Naive thymus-derived CD4-positive, alpha-beta T cell (primary cell): ENCODE results near the gene APOD. TPM values are rescaled to one million over a fixed set of nuclear protein-coding genes. Genes with fewer than 3 reads are reported as not detected.
A peak's percentile ranks its signal among the peaks of the same experiment; 100 is the strongest.

Experiments
- ATAC-seq: fragments of 150-1000 bp; cut with Tn5 transposase; 2 replicates; pipeline ENCODE4 v1.10.0; 2021; ENCODE audit warnings: mild to moderate bottlenecking, moderate library complexity
- CTCF ChIA-PET: fragments of 350-600 bp; sonication (Branson Sonifier 250); formaldehyde crosslinking; loops from one replicate; lab custom pipeline; 2021; ENCODE audit warnings: antibody characterized with exemption; lab: Charles Lee
- POLR2A ChIA-PET: fragments of 350-600 bp; sonication (Branson Sonifier 250); formaldehyde crosslinking; loops from one replicate; lab custom pipeline; 2021; ENCODE audit warnings: antibody characterized with exemption, inconsistent platforms; lab: Charles Lee
- DNase-seq, 9 donors: peaks; one replicate each; pipeline versions ENCODE4 v3.0.0 to v3.0.0-alpha.2; 2020 to 2022; ENCODE audit warnings: mixed read lengths in 1 of 9
- H3K27ac ChIP-seq: one replicate; pipeline ENCODE4 v1.7.0; 2013; ENCODE audit warnings: mild to moderate bottlenecking, low read depth, low read length, moderate library complexity
- H3K27me3 ChIP-seq, 2 donors: one replicate each; pipeline ENCODE4 v1.7.0; 2013; ENCODE audit warnings: low read length in 2 of 2, mild to moderate bottlenecking in 2 of 2, moderate library complexity in 2 of 2; ENCODE audit not compliant: control insufficient read depth in 2 of 2, insufficient read depth in 2 of 2
- H3K36me3 ChIP-seq, 3 experiments: 1 replicate in 2 of 3; 2 replicates in 1 of 3; pipeline ENCODE4 v1.7.0; 2013; ENCODE audit warnings: low read length in 3 of 3, mild to moderate bottlenecking in 3 of 3, moderate library complexity in 1 of 3; ENCODE audit not compliant: insufficient read depth in 3 of 3, control insufficient read depth in 2 of 3
- H3K4me1 ChIP-seq, 2 donors: one replicate each; pipeline ENCODE4 v1.7.0; 2013; ENCODE audit warnings: low read length in 2 of 2, mild to moderate bottlenecking in 2 of 2, moderate library complexity in 1 of 2; ENCODE audit not compliant: control insufficient read depth in 2 of 2, insufficient read depth in 2 of 2
- H3K4me3 ChIP-seq: 2 replicates; pipeline ENCODE4 v1.7.0; 2013; ENCODE audit warnings: mild to moderate bottlenecking, low read length
- H3K9me3 ChIP-seq, 3 experiments: 1 replicate in 2 of 3; 2 replicates in 1 of 3; pipeline ENCODE4 v1.7.0; 2013; ENCODE audit warnings: low read length in 3 of 3; ENCODE audit not compliant: control insufficient read depth in 2 of 3
- H3K27ac Mint-ChIP-seq, 9 donors: one replicate each; pipeline ENCODE4 v1.8.0; 2020 to 2022; ENCODE audit warnings: mixed read lengths in 9 of 9, mild to moderate bottlenecking in 8 of 9, moderate library complexity in 5 of 9, inconsistent platforms in 2 of 9
- H3K27me3 Mint-ChIP-seq, 5 donors: one replicate each; pipeline ENCODE4 v1.8.0; 2021 to 2022; ENCODE audit warnings: mixed read lengths in 5 of 5, mild to moderate bottlenecking in 1 of 5
- H3K36me3 Mint-ChIP-seq, 5 donors: one replicate each; pipeline ENCODE4 v1.8.0; 2020 to 2022; ENCODE audit warnings: mixed read lengths in 5 of 5, mild to moderate bottlenecking in 3 of 5, inconsistent platforms in 1 of 5
- H3K4me1 Mint-ChIP-seq, 7 donors: one replicate each; pipeline ENCODE4 v1.8.0; 2020 to 2022; ENCODE audit warnings: mixed read lengths in 7 of 7, mild to moderate bottlenecking in 3 of 7, inconsistent platforms in 1 of 7
- H3K4me3 Mint-ChIP-seq, 10 donors: one replicate each; pipeline ENCODE4 v1.8.0; 2020 to 2022; ENCODE audit warnings: mild to moderate bottlenecking in 10 of 10, mixed read lengths in 10 of 10, moderate library complexity in 6 of 10, inconsistent platforms in 2 of 10
- H3K9me3 Mint-ChIP-seq, 11 donors: one replicate each; pipeline ENCODE4 v1.8.0; 2020 to 2022; ENCODE audit warnings: mixed read lengths in 11 of 11, mild to moderate bottlenecking in 4 of 11, inconsistent platforms in 1 of 11, moderate library complexity in 1 of 11
- intact Hi-C, 2 donors: fragments of 100-400 bp; cut with micrococcal nuclease; formaldehyde crosslinking; loops; one replicate each; pipeline ENCODE4 v1.15.1; 2023
- polyA plus RNA-seq, 2 donors: library from polyadenylated mRNA; unstranded; fragments of 300-500 nt; fragmentation: Illumina TruSeq; gene quantifications; one replicate each; pipeline ENCODE4 v1.2.3, GENCODE V29; 2021
- total RNA-seq, 6 experiments: library from RNA in 5 of 6; stranded (reverse) in 5 of 6; gene quantifications; 1 replicate in 5 of 6; 2 replicates in 1 of 6; pipeline ENCODE4 v1.2.3 and lab custom pipeline; 2021 to 2026

Gene APOD
- total and polyA plus RNA-seq, 7 experiments from 2014 or later, result 0.56 TPM; not detected in 6

GRCh38 chr3:195558602-195559001 lies 25.1 kb downstream of the APOD start:
- Mint-ChIP-seq H3K4me1 (peaks cover 20 to 45% (median 38%) of the 10 kb centered on the region in 7 donors), H3K27ac (peak overlapping the region in 8 of 9 donors; percentile 46 to 83 (median 68)), H3K27me3 (no peaks in the 10 kb centered on the region), H3K4me3 (peak overlapping the region in 1 of 10 donors; percentile 33), H3K9me3 (no peaks in the 10 kb centered on the region), H3K36me3 (no peaks in the 10 kb centered on the region)
- POLR2A ChIA-PET, result interaction anchor here (0.6 to 10.7 kb wide), 2 partner anchors 17 to 51 kb away, joined by 3 to 224 read pairs; partner anchors contain the start of gene PPP1R2
- Histone ChIP-seq H3K4me3 (no peak overlapping the region), H3K9me3 (no peaks in the 10 kb centered on the region), H3K36me3 (no peaks in the 10 kb centered on the region), H3K27ac (no peak overlapping the region), H3K27me3 (no peaks in the 10 kb centered on the region), H3K4me1 (peaks cover 0 to 37% of the 10 kb centered on the region in 2 donors)
- intact Hi-C loops, result loop anchor here (1.0 to 5.0 kb wide), 9 partner anchors 8 to 357 kb away; partner anchors contain the start of genes PPP1R2 (in 1 of the 2) and XXYLT1 (in 1 of the 2)
- CTCF ChIA-PET, result interaction anchor here (0.7 to 1.2 kb wide), 6 partner anchors 13 to 296 kb away, joined by 3 to 10 read pairs (median 4); partner anchors contain the start of gene XXYLT1
- DNase-seq, result peak in 7 of 9 donors; percentile 56 to 75 (median 67)
- ATAC-seq, result peak; percentile 72

- no peaks in the 10 kb centered on the region for H3K36me3 ChIP-seq
- no peak overlapping the region for H3K4me3 Mint-ChIP-seq
- no peak for DNase-seq
- no peak overlapping the region for H3K4me3 ChIP-seq
- H3K4me1 Mint-ChIP-seq, result peaks cover 25 to 58% (median 51%) of the 10 kb centered on the region in 7 donors
- CTCF ChIA-PET, result interaction anchor here (1.0 to 3.7 kb wide), 5 partner anchors 18 to 294 kb away, joined by 5 to 16 read pairs (median 6); partner anchors contain the start of gene XXYLT1
- no peaks in the 10 kb centered on the region for H3K9me3 ChIP-seq
- no peaks in the 10 kb centered on the region for H3K27me3 ChIP-seq
- no peaks in the 10 kb centered on the region for H3K27me3 Mint-ChIP-seq
- H3K27ac Mint-ChIP-seq, result peak overlapping the region in 2 of 9 donors; percentile 10 to 69
- POLR2A ChIA-PET, result interaction anchor here (0.8 to 10.7 kb wide), 3 partner anchors 15 to 885 kb away, joined by 4 to 224 read pairs (median 6); partner anchors contain the start of genes LSG1 and PPP1R2
- peaks cover 12 to 48% of the 10 kb centered on the region in 2 donors for H3K4me1 ChIP-seq
- no peaks in the 10 kb centered on the region for H3K9me3 Mint-ChIP-seq
- no peak overlapping the region for H3K27ac ChIP-seq
- ATAC-seq, result no peak
- H3K36me3 Mint-ChIP-seq, result no peaks in the 10 kb centered on the region
- intact Hi-C loops, result loop anchor here (2.0 to 5.0 kb wide), 2 partner anchors 15 to 55 kb away; partner anchors contain the start of gene PPP1R2 (in 1 of the 2)
Observed at GRCh38 chr3:195557322-195557721, 26.4 kb downstream of the APOD start.

GRCh38 chr3:195556390-195556789 lies 27.4 kb downstream of the APOD start:
- H3K4me1 Mint-ChIP-seq, result peaks cover 31 to 68% (median 60%) of the 10 kb centered on the region in 7 donors
- H3K36me3 Mint-ChIP-seq, result no peaks in the 10 kb centered on the region
- no peaks in the 10 kb centered on the region for H3K27me3 ChIP-seq
- intact Hi-C loops, result loop anchor here (1.0 to 5.0 kb wide), 3 partner anchors 14 to 56 kb away; partner anchors contain the start of gene PPP1R2 (in 1 of the 2)
- H3K27ac ChIP-seq, result peak overlapping the region; percentile 62
- CTCF ChIA-PET, result interaction anchor here (0.6 to 3.7 kb wide), 11 partner anchors 11 to 359 kb away, joined by 3 to 16 read pairs (median 6); partner anchors contain the start of genes PPP1R2 and XXYLT1
- POLR2A ChIA-PET, result interaction anchor here (0.8 to 10.7 kb wide), 4 partner anchors 15 to 884 kb away, joined by 3 to 224 read pairs (median 5); partner anchors contain the start of genes LSG1 and PPP1R2
- peak overlapping the region in 8 of 9 donors; percentile 86 to 99 (median 97) for H3K27ac Mint-ChIP-seq
- peak in 4 of 9 donors; percentile 36 to 54 (median 50) for DNase-seq
- H3K4me3 ChIP-seq, result no peak overlapping the region
- peak overlapping the region in 9 of 10 donors; percentile 49 to 95 (median 72) for H3K4me3 Mint-ChIP-seq
- H3K27me3 Mint-ChIP-seq, result no peaks in the 10 kb centered on the region
- peaks cover 21 to 57% of the 10 kb centered on the region in 2 donors for H3K4me1 ChIP-seq
- H3K9me3 ChIP-seq, result no peaks in the 10 kb centered on the region
- no peaks in the 10 kb centered on the region for H3K36me3 ChIP-seq
- no peaks in the 10 kb centered on the region for H3K9me3 Mint-ChIP-seq
- ATAC-seq, result peak; percentile 65

- DNase-seq (peak in 2 of 9 donors; percentile 25 to 52), ATAC-seq (peak; percentile 44)
- intact Hi-C loops, result loop anchor here in 1 of 2 donors (5.0 kb wide), 1 partner anchor 57 kb away; no protein-coding TSS in a partner anchor
- ChIA-PET POLR2A (interaction anchor here (0.8 to 10.7 kb wide), 5 partner anchors 9 to 352 kb away, joined by 3 to 224 read pairs (median 3); partner anchors contain the start of gene PPP1R2), CTCF (interaction anchor here (0.7 to 3.7 kb wide), 8 partner anchors 10 to 296 kb away, joined by 3 to 16 read pairs (median 8); partner anchors contain the start of genes PPP1R2 and XXYLT1)
- no peaks in the 10 kb centered on the region for H3K9me3 ChIP-seq
- no peaks in the 10 kb centered on the region for H3K36me3 Mint-ChIP-seq
- H3K9me3 Mint-ChIP-seq, result no peaks in the 10 kb centered on the region
- H3K27me3 ChIP-seq, result no peaks in the 10 kb centered on the region
- peak overlapping the region; percentile 62 for H3K27ac ChIP-seq
- H3K4me1 ChIP-seq, result peaks cover 31 to 67% of the 10 kb centered on the region in 2 donors
- no peaks in the 10 kb centered on the region for H3K36me3 ChIP-seq
- H3K27me3 Mint-ChIP-seq, result no peaks in the 10 kb centered on the region
- no peak overlapping the region for H3K4me3 ChIP-seq
- peak overlapping the region; percentile 68 to 95 (median 86) for H3K4me3 Mint-ChIP-seq
- peak overlapping the region; percentile 85 to 99 (median 97) for H3K27ac Mint-ChIP-seq
- peaks cover 34 to 80% (median 71%) of the 10 kb centered on the region in 7 donors for H3K4me1 Mint-ChIP-seq
Observed at GRCh38 chr3:195555110-195555509, 28.6 kb downstream of the APOD start.

- H3K9me3 Mint-ChIP-seq, result no peaks in the 10 kb centered on the region
- no peaks in the 10 kb centered on the region for H3K27me3 Mint-ChIP-seq
- peaks cover 37 to 85% (median 75%) of the 10 kb centered on the region in 7 donors for H3K4me1 Mint-ChIP-seq
- peak overlapping the region; percentile 18 to 99 (median 97) for H3K27ac Mint-ChIP-seq
- Histone ChIP-seq H3K27ac (peak overlapping the region; percentile 62), H3K36me3 (no peaks in the 10 kb centered on the region), H3K9me3 (no peaks in the 10 kb centered on the region), H3K27me3 (no peaks in the 10 kb centered on the region), H3K4me3 (no peak overlapping the region), H3K4me1 (peaks cover 31 to 67% of the 10 kb centered on the region in 2 donors)
- DNase-seq (no peak), ATAC-seq (no peak)
- CTCF ChIA-PET, result interaction anchor here (0.8 to 3.7 kb wide), 5 partner anchors 9 to 296 kb away, joined by 3 to 16 read pairs (median 6); partner anchors contain the start of genes PPP1R2 and XXYLT1
- intact Hi-C loops, result no loop called here
- peaks cover 0 to 1% (median 0%) of the 10 kb centered on the region in 5 donors for H3K36me3 Mint-ChIP-seq
- POLR2A ChIA-PET, result interaction anchor here (0.8 to 10.7 kb wide), 4 partner anchors 9 to 882 kb away, joined by 3 to 224 read pairs (median 4); partner anchors contain the start of gene PPP1R2
- peak overlapping the region in 9 of 10 donors; percentile 43 to 95 (median 88) for H3K4me3 Mint-ChIP-seq
Observed at GRCh38 chr3:195554458-195554857, 29.3 kb downstream of the APOD start.

GRCh38 chr3:195553268-195553667 lies 30.5 kb downstream of the APOD start:
- POLR2A ChIA-PET, result interaction anchor here (1.1 to 10.7 kb wide), 3 partner anchors 11 to 350 kb away, joined by 3 to 224 read pairs (median 3); partner anchors contain the start of gene PPP1R2
- DNase-seq, result no peak

More at GRCh38 chr3:195553268-195553667, 30.5 kb downstream of the APOD start:
- Mint-ChIP-seq H3K27me3 (no peaks in the 10 kb centered on the region), H3K9me3 (no peaks in the 10 kb centered on the region), H3K4me3 (peak overlapping the region in 9 of 10 donors; percentile 5 to 98 (median 49)), H3K36me3 (peaks cover 0 to 1% (median 0%) of the 10 kb centered on the region in 5 donors), H3K4me1 (peaks cover 34 to 86% (median 77%) of the 10 kb centered on the region in 7 donors), H3K27ac (peak overlapping the region; percentile 60 to 100 (median 99))
- no peak for ATAC-seq
- no peaks in the 10 kb centered on the region for H3K36me3 ChIP-seq
- no peaks in the 10 kb centered on the region for H3K27me3 ChIP-seq
- CTCF ChIA-PET, result interaction anchor here (0.7 to 3.0 kb wide), 4 partner anchors 11 to 298 kb away, joined by 3 to 12 read pairs (median 4); partner anchors contain the start of genes PPP1R2 and XXYLT1
- intact Hi-C loops, result no loop called here
- H3K4me1 ChIP-seq, result peaks cover 43 to 68% of the 10 kb centered on the region in 2 donors
- no peak overlapping the region for H3K4me3 ChIP-seq
- H3K9me3 ChIP-seq, result no peaks in the 10 kb centered on the region
- peak overlapping the region; percentile 69 for H3K27ac ChIP-seq
